HG02981 (cell line): ENCODE data around the gene OR5B21.

Source experiments
- ATAC-seq: cut with Tn5 transposase; IDR thresholded peaks from one replicate; pipeline ENCODE4 v1.9.1; 2021; ENCODE audit warnings: mild to moderate bottlenecking, moderate library complexity; ENCODE audit not compliant: unreplicated experiment

OR5B21 gene

GRCh38 chr11:58494101-58494500, 13.8 kb downstream of the OR5B21 start:
- ATAC-seq, result no peak

DNA sequence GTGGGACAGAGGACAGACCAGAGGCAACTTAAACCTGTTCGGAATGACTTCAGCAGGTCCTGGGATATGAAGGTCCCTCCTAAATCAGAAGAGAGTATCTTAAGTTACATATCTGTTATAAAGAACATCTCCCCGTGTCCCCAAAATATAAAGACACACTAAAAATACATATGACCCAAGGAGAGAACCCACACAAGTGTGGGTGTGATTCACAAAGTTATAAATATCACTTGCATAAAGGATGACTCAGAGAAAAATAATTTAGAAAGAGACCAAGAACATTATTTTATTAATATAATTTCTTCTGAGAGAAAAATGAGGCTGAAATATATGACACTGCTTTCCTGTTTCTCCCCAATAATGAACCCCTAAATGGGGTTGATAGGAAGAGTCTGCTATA, 14.2 kb downstream of the OR5B21 start:
- ATAC-seq, result no peak

DNA sequence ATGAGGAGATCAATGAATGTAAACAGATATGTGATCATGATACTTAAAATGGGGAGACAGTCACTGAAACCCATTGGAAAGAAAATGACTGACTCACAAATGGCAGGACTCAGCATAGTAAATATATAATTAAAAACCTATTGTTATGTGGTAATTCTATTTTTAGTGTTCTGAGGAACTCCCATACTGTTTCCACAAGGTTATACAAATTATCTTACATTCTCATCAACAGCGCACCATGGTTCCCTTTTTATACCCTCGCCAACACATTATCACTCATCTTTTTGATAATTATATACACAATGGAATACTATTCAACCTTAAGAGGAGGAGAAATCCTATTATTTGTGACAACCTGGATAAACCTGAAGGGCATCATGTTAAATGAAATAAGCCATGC, 17.1 kb downstream of the OR5B21 start:
- no peak for ATAC-seq

DNA sequence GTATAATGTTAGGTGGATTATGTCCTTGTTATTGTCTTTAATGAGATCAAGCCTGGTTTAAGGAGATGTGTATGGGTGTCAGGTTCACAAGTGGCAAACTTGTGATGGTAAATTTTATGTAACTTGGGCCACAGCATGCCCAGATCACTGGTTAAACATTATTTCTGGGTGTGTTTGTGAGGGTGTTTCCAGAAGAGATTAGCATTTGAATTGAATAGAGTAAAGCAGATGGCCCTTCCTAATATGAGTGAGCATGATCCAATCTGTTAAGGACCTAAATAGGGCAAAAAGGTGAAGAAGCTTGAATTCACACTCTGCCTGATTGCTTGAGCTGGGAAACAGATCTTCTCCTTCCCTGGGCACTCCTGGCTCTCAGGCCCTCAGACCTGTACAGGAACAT, 20.7 kb downstream of the OR5B21 start:
- ATAC-seq, result no peak

- no peak for ATAC-seq
Observed at GRCh38 chr11:58485961-58486360, 21.9 kb downstream of the OR5B21 start.

DNA sequence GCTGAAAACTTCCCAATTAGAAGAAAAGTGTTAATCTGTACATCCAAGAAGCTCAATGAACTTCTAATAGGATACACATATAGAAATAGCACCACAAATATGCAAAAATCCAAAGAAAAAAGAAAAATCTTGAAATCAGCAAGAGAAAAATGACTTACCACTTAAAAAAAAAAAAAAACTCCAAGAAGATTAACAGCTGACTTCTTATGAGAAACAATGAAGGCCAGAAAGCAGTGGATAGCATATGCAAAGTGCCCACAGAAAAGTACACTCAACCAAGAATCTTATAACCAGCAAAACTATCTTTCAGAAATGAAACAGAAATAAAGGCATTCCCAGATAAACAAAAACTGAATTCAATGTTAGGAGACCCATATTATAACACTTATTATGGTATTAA, 36.0 kb downstream of the OR5B21 start:
- no peak for ATAC-seq

DNA sequence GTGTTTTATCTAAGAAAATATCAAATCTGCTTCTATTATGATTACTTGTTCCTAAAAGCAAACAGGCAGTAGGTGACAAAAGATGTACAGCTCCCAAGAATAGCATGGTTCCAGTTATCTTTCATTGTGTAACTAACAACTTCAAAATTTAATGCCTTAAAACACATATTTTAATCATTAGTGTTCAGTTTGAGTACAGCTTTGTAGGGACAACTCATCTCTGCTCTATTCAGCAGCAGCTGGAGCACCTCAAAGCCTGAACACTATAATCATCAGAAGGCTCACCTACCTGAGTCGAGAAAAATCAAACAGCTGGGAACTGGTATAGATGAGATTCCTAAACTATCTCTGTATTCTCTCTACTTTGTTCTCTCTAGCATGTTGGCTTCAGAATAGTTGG, 41.6 kb downstream of the OR5B21 start:
- no peak for ATAC-seq

DNA sequence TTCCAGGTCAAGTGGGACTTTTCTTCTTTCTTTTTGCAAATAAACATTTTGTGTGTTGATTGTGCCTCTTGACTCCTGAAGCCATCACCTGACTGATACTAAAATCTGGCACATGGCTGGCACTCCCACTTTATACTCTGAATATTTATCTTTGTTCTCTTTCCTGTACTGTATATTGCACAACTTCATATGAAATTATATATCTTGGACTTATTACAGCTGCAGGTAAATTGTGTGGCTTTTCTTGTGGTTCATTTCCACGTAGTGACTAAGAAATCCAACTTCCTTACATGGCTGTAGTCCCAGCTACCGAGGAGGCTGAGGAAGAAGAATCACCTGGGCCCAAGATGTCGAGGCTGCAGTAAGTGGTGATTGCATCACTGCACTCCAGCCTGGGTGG, 42.2 kb downstream of the OR5B21 start:
- ATAC-seq, result no peak
